Stimulated activated CD4-positive, alpha-beta T cell treated with anti-CD3 and anti-CD28 coated beads, Interleukin-12 subunit alpha, Interleukin-12 subunit beta, amount 100 ng/mL, for 48 hours (primary cell): ENCODE data around the gene KIF21B.

Experiments
- DNase-seq, 3 donors: peaks; one replicate each; pipeline ENCODE4 v3.0.0-alpha.2; 2020; ENCODE audit warnings: low read depth in 2 of 3, low spot score in 1 of 3

Gene KIF21B

GRCh38 chr1:201049248-201049831, 25.8 kb upstream of the KIF21B start:
- DNase-seq, result no peak

GRCh38 chr1:201048521-201048920, 25.0 kb upstream of the KIF21B start:
- DNase-seq, result no peak

- no peak for DNase-seq
Observed at GRCh38 chr1:201044119-201044518, 20.6 kb upstream of the KIF21B start.

- DNase-seq, result peak in 2 of 3 donors; percentile 45 to 64
Observed at GRCh38 chr1:201042779-201043461, 19.4 kb upstream of the KIF21B start.

GRCh38 chr1:201041011-201041410, 17.5 kb upstream of the KIF21B start:
- no peak for DNase-seq

- DNase-seq, result no peak
Observed at GRCh38 chr1:201039876-201040275, 16.4 kb upstream of the KIF21B start.

- no peak for DNase-seq
Observed at GRCh38 chr1:201039418-201039817, 15.9 kb upstream of the KIF21B start.

- DNase-seq, result no peak
Observed at GRCh38 chr1:201038186-201038876, 14.8 kb upstream of the KIF21B start.

GRCh38 chr1:201036188-201036842, 12.8 kb upstream of the KIF21B start:
- no peak for DNase-seq

GRCh38 chr1:201034671-201035070, 11.2 kb upstream of the KIF21B start:
- no peak for DNase-seq

- no peak for DNase-seq
Observed at GRCh38 chr1:201032408-201032807, 8.9 kb upstream of the KIF21B start.

GRCh38 chr1:201028461-201028889, 5.0 kb upstream of the KIF21B start:
- DNase-seq, result no peak

GRCh38 chr1:201026836-201027235, 3.3 kb upstream of the KIF21B start:
- no peak for DNase-seq

- DNase-seq, result no peak
Observed at GRCh38 chr1:201026234-201026633, 2.7 kb upstream of the KIF21B start.

- no peak for DNase-seq
Observed at GRCh38 chr1:201025571-201026002, 2.1 kb upstream of the KIF21B start.

- no peak for DNase-seq
Observed at GRCh38 chr1:201024625-201024998, 1.1 kb upstream of the KIF21B start.

- no peak for DNase-seq
Observed at GRCh38 chr1:201023920-201024624, 558 bp upstream of the KIF21B start.

- DNase-seq, result no peak
Observed at GRCh38 chr1:201022820-201023516, 546 bp downstream of the KIF21B start.

- DNase-seq, result no peak
Observed at GRCh38 chr1:201022493-201022819, 1.1 kb downstream of the KIF21B start.

GRCh38 chr1:201021630-201022492, 1.7 kb downstream of the KIF21B start:
- no peak for DNase-seq
